HG03039 (cell line): Measurements from ENCODE around the gene PHKA2.

Experiments used
- ATAC-seq: cut with Tn5 transposase; IDR thresholded peaks from one replicate; pipeline ENCODE4 v1.9.1; 2021; ENCODE audit warnings: mild to moderate bottlenecking, moderate library complexity; ENCODE audit not compliant: unreplicated experiment

Gene PHKA2

GRCh38 chrX:18890049-18890381, 93.9 kb downstream of the PHKA2 start:
- ATAC-seq, result no peak

- no peak for ATAC-seq
Measured at GRCh38 chrX:18889346-18890048, 94.4 kb downstream of the PHKA2 start.

- ATAC-seq, result no peak
Measured at GRCh38 chrX:18888281-18888680, 95.6 kb downstream of the PHKA2 start.

- ATAC-seq, result no peak
Measured at GRCh38 chrX:18887825-18888212, 96.1 kb downstream of the PHKA2 start.

- ATAC-seq, result no peak
Measured at GRCh38 chrX:18887177-18887824, 96.6 kb downstream of the PHKA2 start.

GRCh38 chrX:18886344-18887161, 97.4 kb downstream of the PHKA2 start:
- ATAC-seq, result peak; percentile 69

- peak; percentile 12 for ATAC-seq
Measured at GRCh38 chrX:18886005-18886343, 97.9 kb downstream of the PHKA2 start.

- ATAC-seq, result no peak
Measured at GRCh38 chrX:18885328-18886004, 98.4 kb downstream of the PHKA2 start.

- ATAC-seq, result no peak
Measured at GRCh38 chrX:18884916-18885315, 99.0 kb downstream of the PHKA2 start.

- no peak for ATAC-seq
Measured at GRCh38 chrX:18883961-18884765, 99.8 kb downstream of the PHKA2 start.

GRCh38 chrX:18883234-18883960, 100.5 kb downstream of the PHKA2 start:
- no peak for ATAC-seq

GRCh38 chrX:18879144-18879543, 104.8 kb downstream of the PHKA2 start:
- no peak for ATAC-seq

- no peak for ATAC-seq
Measured at GRCh38 chrX:18877469-18877868, 106.4 kb downstream of the PHKA2 start.

GRCh38 chrX:18875256-18875878, 108.5 kb downstream of the PHKA2 start:
- no peak for ATAC-seq

- ATAC-seq, result no peak
Measured at GRCh38 chrX:18874560-18875255, 109.2 kb downstream of the PHKA2 start.

- no peak for ATAC-seq
Measured at GRCh38 chrX:18873836-18874235, 110.1 kb downstream of the PHKA2 start.

- ATAC-seq, result no peak
Measured at GRCh38 chrX:18873189-18873791, 110.6 kb downstream of the PHKA2 start.

- ATAC-seq, result no peak
Measured at GRCh38 chrX:18872621-18873020, 111.3 kb downstream of the PHKA2 start.

GRCh38 chrX:18871970-18872369, 111.9 kb downstream of the PHKA2 start:
- no peak for ATAC-seq
